Measurements from ENCODE around the gene ANK2.

Gene ANK2

DNA sequence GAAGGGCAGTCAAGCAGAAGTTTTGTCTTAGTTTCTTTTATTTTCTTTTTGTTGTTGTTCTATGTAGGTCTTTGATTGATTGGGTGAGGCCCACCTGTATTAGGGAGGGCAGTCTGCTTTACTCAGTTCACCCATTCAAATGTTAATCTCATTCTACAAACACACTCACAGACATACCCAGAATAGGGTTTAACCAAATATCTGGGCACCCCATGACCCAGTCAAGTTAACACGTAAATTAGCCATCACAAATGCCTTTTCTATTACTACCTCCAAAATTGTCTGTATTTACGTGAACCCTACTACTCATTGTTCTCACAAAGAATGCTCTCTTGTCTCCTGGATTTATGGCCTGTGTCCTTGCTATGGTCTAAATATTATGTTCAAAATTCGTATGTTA, 339.7 kb downstream of the ANK2 start:
- Histone ChIP-seq H3F3A (ENCODE audit: insufficient read depth) (no peaks in the 10 kb centered on the region), H3K9me3 (ENCODE audit: insufficient read depth, low read length) (no peaks in the 10 kb centered on the region), H3K36me3 (ENCODE audit: low read length) (no peaks in the 10 kb centered on the region), H3K9me2 (replicated peaks; ENCODE audit: insufficient read depth, low read length) (no peaks in the 10 kb centered on the region), H3K27me3 (ENCODE audit: low read length) (no peaks in the 10 kb centered on the region), H3K27ac (ENCODE audit: low read depth, low read length) (no peak overlapping the region), H3K4me2 (ENCODE audit: low read depth, low read length, poor library complexity, severe bottlenecking) (no peak overlapping the region), H2AFZ (ENCODE audit: low read depth, low read length, severe bottlenecking) (no peak overlapping the region), H3K79me2 (ENCODE audit: insufficient read depth, low read length) (no peaks in the 10 kb centered on the region), H3K9ac (ENCODE audit: low read length) (no peak overlapping the region), H4K20me1 (ENCODE audit: low read depth, low read length) (no peaks in the 10 kb centered on the region), H3K4me3 (ENCODE audit: insufficient read depth, low read length, poor library complexity, severe bottlenecking) (no peak overlapping the region)
- TF ChIP-seq, protein P1, sequence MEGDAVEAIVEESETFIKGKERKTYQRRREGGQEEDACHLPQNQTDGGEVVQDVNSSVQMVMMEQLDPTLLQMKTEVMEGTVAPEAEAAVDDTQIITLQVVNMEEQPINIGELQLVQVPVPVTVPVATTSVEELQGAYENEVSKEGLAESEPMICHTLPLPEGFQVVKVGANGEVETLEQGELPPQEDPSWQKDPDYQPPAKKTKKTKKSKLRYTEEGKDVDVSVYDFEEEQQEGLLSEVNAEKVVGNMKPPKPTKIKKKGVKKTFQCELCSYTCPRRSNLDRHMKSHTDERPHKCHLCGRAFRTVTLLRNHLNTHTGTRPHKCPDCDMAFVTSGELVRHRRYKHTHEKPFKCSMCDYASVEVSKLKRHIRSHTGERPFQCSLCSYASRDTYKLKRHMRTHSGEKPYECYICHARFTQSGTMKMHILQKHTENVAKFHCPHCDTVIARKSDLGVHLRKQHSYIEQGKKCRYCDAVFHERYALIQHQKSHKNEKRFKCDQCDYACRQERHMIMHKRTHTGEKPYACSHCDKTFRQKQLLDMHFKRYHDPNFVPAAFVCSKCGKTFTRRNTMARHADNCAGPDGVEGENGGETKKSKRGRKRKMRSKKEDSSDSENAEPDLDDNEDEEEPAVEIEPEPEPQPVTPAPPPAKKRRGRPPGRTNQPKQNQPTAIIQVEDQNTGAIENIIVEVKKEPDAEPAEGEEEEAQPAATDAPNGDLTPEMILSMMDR (IDR thresholded peaks at IDR 0.05; ENCODE audit: insufficient read depth, low read length, poor library complexity, severe bottlenecking) = no peak
- TF ChIP-seq EZH2phosphoT487 (conservative IDR thresholded peaks at IDR 0.05; ENCODE audit: low read length) = no peak

DNA sequence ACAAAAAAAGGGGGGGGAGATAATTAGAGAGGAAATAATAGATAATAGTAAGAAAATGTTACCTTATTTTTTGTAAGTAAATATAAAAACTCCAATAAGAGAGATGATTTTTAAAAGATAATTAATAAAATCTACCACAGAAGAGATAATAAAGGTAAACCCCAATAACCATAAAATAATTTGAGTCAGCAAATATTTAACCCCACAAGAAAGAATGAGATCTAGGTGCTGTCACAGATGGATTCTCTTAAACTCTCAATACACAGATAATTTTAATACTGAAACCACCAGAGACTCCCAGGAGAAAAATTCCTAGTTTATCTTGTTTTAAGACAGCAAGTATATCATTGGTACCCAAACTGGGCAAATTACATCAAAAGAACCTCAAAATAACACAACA, 341.4 kb downstream of the ANK2 start:
- Histone ChIP-seq H3K9ac (ENCODE audit: low read length) (no peak overlapping the region), H3K4me3 (ENCODE audit: insufficient read depth, low read length, poor library complexity, severe bottlenecking) (no peak overlapping the region), H3K36me3 (ENCODE audit: low read length) (no peaks in the 10 kb centered on the region), H2AFZ (ENCODE audit: low read depth, low read length, severe bottlenecking) (no peak overlapping the region), H3K4me2 (ENCODE audit: low read depth, low read length, poor library complexity, severe bottlenecking) (no peak overlapping the region), H3K27me3 (ENCODE audit: low read length) (no peaks in the 10 kb centered on the region), H3F3A (ENCODE audit: insufficient read depth) (no peaks in the 10 kb centered on the region), H4K20me1 (ENCODE audit: low read depth, low read length) (no peaks in the 10 kb centered on the region), H3K79me2 (ENCODE audit: insufficient read depth, low read length) (no peaks in the 10 kb centered on the region), H3K9me2 (replicated peaks; ENCODE audit: insufficient read depth, low read length) (no peaks in the 10 kb centered on the region), H3K9me3 (ENCODE audit: insufficient read depth, low read length) (no peaks in the 10 kb centered on the region), H3K27ac (ENCODE audit: low read depth, low read length) (no peak overlapping the region)
- TF ChIP-seq, protein P1 (IDR thresholded peaks at IDR 0.05; ENCODE audit: insufficient read depth, low read length, poor library complexity, severe bottlenecking) = no peak
- TF ChIP-seq EZH2phosphoT487 (conservative IDR thresholded peaks at IDR 0.05; ENCODE audit: low read length) = no peak

DNA sequence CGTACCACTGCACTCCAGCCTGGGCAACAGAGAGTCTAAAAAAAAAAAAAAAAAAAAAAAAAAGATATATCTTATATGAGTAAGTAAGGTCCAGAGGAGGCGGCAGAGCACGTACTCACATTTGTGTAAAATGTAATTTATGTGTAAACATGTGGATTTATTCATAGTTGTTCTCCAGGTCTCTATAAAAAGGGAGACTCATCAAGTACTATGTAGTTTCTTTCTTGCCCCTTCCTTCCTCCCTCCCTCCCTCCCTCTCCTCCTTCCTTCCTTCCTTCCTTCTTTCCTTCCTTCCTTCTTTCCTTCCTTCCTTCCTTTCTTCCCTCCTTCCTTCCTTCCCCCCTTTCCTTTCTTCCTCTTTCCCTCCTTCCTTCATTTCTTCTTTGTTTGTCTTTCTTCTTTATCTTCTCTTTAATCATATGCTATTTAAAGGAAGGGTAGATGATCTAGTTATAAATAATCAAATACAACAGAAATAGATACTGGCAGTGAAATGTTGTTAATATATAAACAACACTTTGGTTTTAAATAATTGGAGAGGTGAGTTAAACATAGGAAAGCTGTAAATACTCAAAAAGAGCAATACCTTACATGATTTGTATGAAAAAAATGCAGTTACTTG, 344.8 kb downstream of the ANK2 start:
- H3F3A ChIP-seq (ENCODE audit: insufficient read depth) = no peaks in the 10 kb centered on the region
- no peaks in the 10 kb centered on the region for H4K20me1 ChIP-seq (ENCODE audit: low read depth, low read length)
- H3K36me3 ChIP-seq (ENCODE audit: low read length) = no peaks in the 10 kb centered on the region
- no peak overlapping the region for H2AFZ ChIP-seq (ENCODE audit: low read depth, low read length, severe bottlenecking)
- H3K9ac ChIP-seq (ENCODE audit: low read length) = no peak overlapping the region
- no peaks in the 10 kb centered on the region for H3K79me2 ChIP-seq (ENCODE audit: insufficient read depth, low read length)
- no peak overlapping the region for H3K4me3 ChIP-seq (ENCODE audit: insufficient read depth, low read length, poor library complexity, severe bottlenecking)
- H3K27ac ChIP-seq (ENCODE audit: low read depth, low read length) = no peak overlapping the region
- H3K4me2 ChIP-seq (ENCODE audit: low read depth, low read length, poor library complexity, severe bottlenecking) = no peak overlapping the region
- H3K9me3 ChIP-seq (ENCODE audit: insufficient read depth, low read length) = no peaks in the 10 kb centered on the region
- no peaks in the 10 kb centered on the region for H3K27me3 ChIP-seq (ENCODE audit: low read length)
- no peak for TF ChIP-seq EZH2phosphoT487 (conservative IDR thresholded peaks at IDR 0.05; ENCODE audit: low read length)
- TF ChIP-seq, protein P1 (IDR thresholded peaks at IDR 0.05; ENCODE audit: insufficient read depth, low read length, poor library complexity, severe bottlenecking) = no peak
- no peaks in the 10 kb centered on the region for H3K9me2 ChIP-seq (replicated peaks; ENCODE audit: insufficient read depth, low read length)

Data from SU-DHL-6 (cell line).